WTC11 (cell line): ENCODE data around the gene TOR4A. TPM values are rescaled to one million over a fixed set of nuclear protein-coding genes. Genes with fewer than 3 reads are reported as not detected.

ENCODE experiments used
- ATAC-seq: fragments of 200-7000 bp; cut with Tn5 transposase; 2 replicates; pipeline ENCODE4 v1.10.0; 2021; ENCODE audit warnings: mild to moderate bottlenecking, moderate library complexity
- CTCF ChIA-PET: fragments of 300-600 bp; sonication (Branson Sonifier 250); formaldehyde crosslinking; loops from one replicate; lab custom pipeline; 2021; ENCODE audit warnings: antibody characterized with exemption; lab: Charles Lee
- POLR2A ChIA-PET: fragments of 350-600 bp; sonication (Branson Sonifier 250); formaldehyde crosslinking; loops from one replicate; lab custom pipeline; 2021; ENCODE audit warnings: antibody characterized with exemption; lab: Charles Lee
- DNase-seq: peaks from one replicate; pipeline ENCODE4 v3.0.0; 2021; ENCODE audit warnings: low spot score
- H3K27ac Mint-ChIP-seq: 2 replicates; pipeline ENCODE4 v1.8.0; 2021; ENCODE audit warnings: mixed read lengths
- H3K27me3 Mint-ChIP-seq: 2 replicates; pipeline ENCODE4 v1.8.0; 2021; ENCODE audit warnings: low read depth, mild to moderate bottlenecking, moderate library complexity, mixed read lengths
- H3K36me3 Mint-ChIP-seq: 2 replicates; pipeline ENCODE4 v1.8.0; 2021; ENCODE audit warnings: mixed read lengths
- H3K4me1 Mint-ChIP-seq: 2 replicates; pipeline ENCODE4 v1.8.0; 2022; ENCODE audit warnings: mixed read lengths
- H3K4me3 Mint-ChIP-seq: 2 replicates; pipeline ENCODE4 v1.8.0; 2021; ENCODE audit warnings: mild to moderate bottlenecking, moderate library complexity, mixed read lengths
- H3K9me3 Mint-ChIP-seq: 2 replicates; pipeline ENCODE4 v1.8.0; 2021; ENCODE audit warnings: mixed read lengths
- CBFB ChIP-seq: sonication (generic); formaldehyde crosslinking; IDR thresholded peaks from 2 replicates; pipeline ENCODE4 v1.8.1; 2022; ENCODE audit warnings: mild to moderate bottlenecking, low read depth, missing genetic modification reagents
- CREM ChIP-seq: sonication (generic); formaldehyde crosslinking; IDR thresholded peaks from 2 replicates; pipeline ENCODE4 v1.8.1; 2022; ENCODE audit warnings: mild to moderate bottlenecking, missing genetic modification reagents, moderate library complexity
- FOXK1 ChIP-seq: sonication (generic); formaldehyde crosslinking; IDR thresholded peaks from 2 replicates; pipeline ENCODE4 v1.8.0; 2022; ENCODE audit warnings: mild to moderate bottlenecking, moderate library complexity, missing genetic modification reagents
- FOXP1 ChIP-seq: sonication (generic); formaldehyde crosslinking; IDR thresholded peaks from 2 replicates; pipeline ENCODE4 v1.8.0; 2022; ENCODE audit warnings: missing genetic modification reagents, mild to moderate bottlenecking, moderate library complexity, borderline replicate concordance
- GABPB1 ChIP-seq: sonication (generic); formaldehyde crosslinking; IDR thresholded peaks from 2 replicates; pipeline ENCODE4 v1.8.1; 2023; ENCODE audit warnings: mild to moderate bottlenecking, missing genetic modification reagents
- IRF2 ChIP-seq: sonication (generic); formaldehyde crosslinking; IDR thresholded peaks from 2 replicates; pipeline ENCODE4 v1.8.0; 2022; ENCODE audit warnings: low read depth, missing genetic modification reagents, borderline replicate concordance
- NFATC4 ChIP-seq: fragments of 250-450 bp; sonication (Bioruptor Pico); IDR thresholded peaks from 2 replicates; pipeline ENCODE4 v1.9.0; 2021; ENCODE audit warnings: mild to moderate bottlenecking
- OVOL2 ChIP-seq: fragments of 250-450 bp; sonication (Bioruptor Pico); IDR thresholded peaks from 2 replicates; pipeline ENCODE4 v1.9.0; 2021; ENCODE audit warnings: mild to moderate bottlenecking, borderline replicate concordance
- SOX15 ChIP-seq: fragments of 250-450 bp; sonication (Bioruptor Pico); IDR thresholded peaks from 2 replicates; pipeline ENCODE4 v1.9.0; 2021; ENCODE audit warnings: mild to moderate bottlenecking
- ZNF121 ChIP-seq: sonication (generic); formaldehyde crosslinking; IDR thresholded peaks from 2 replicates; pipeline ENCODE4 v1.8.0; 2023; ENCODE audit warnings: missing genetic modification reagents
- ZNF232 ChIP-seq: sonication (generic); formaldehyde crosslinking; IDR thresholded peaks from 2 replicates; pipeline ENCODE4 v1.8.0; 2022; ENCODE audit warnings: mild to moderate bottlenecking, missing genetic modification reagents
- total RNA-seq: library from RNA; stranded (reverse); gene quantifications from 3 replicates; pipeline ENCODE4 v1.2.3, GENCODE V29; 2021
- TF ChIP-seq, protein P1 (sequence below): sonication (generic); formaldehyde crosslinking; IDR thresholded peaks from 2 replicates; pipeline ENCODE4 v1.8.1; 2023; ENCODE audit warnings: mild to moderate bottlenecking, missing genetic modification reagents
- TF ChIP-seq, protein P2 (sequence below): sonication (generic); formaldehyde crosslinking; IDR thresholded peaks from 2 replicates; pipeline ENCODE4 v1.8.1; 2022; ENCODE audit warnings: mild to moderate bottlenecking, missing genetic modification reagents, moderate library complexity, borderline replicate concordance
- TF ChIP-seq, protein P3 (sequence below): sonication (generic); formaldehyde crosslinking; IDR thresholded peaks from 2 replicates; pipeline ENCODE4 v1.8.0; 2023; ENCODE audit warnings: mild to moderate bottlenecking, missing genetic modification reagents
- TF ChIP-seq, protein P4 (sequence below): sonication (generic); formaldehyde crosslinking; IDR thresholded peaks from 2 replicates; pipeline ENCODE4 v1.8.0; 2022; ENCODE audit warnings: mild to moderate bottlenecking, missing genetic modification reagents
- TF ChIP-seq, protein P5 (sequence below): sonication (generic); formaldehyde crosslinking; IDR thresholded peaks from 2 replicates; pipeline ENCODE4 v1.8.1; 2023; ENCODE audit warnings: mild to moderate bottlenecking, missing genetic modification reagents, moderate library complexity
- TF ChIP-seq, protein P6 (sequence below): sonication (generic); formaldehyde crosslinking; IDR thresholded peaks from 2 replicates; pipeline ENCODE4 v1.8.1; 2022; ENCODE audit warnings: low read depth, mild to moderate bottlenecking, moderate library complexity, missing genetic modification reagents, borderline replicate concordance
- TF ChIP-seq, protein P7 (sequence below): sonication (generic); formaldehyde crosslinking; IDR thresholded peaks from 2 replicates; pipeline ENCODE4 v1.8.1; 2022; ENCODE audit warnings: low read depth, missing genetic modification reagents, borderline replicate concordance
- TF ChIP-seq, protein P8 (sequence below): sonication (generic); formaldehyde crosslinking; IDR thresholded peaks from 2 replicates; pipeline ENCODE4 v1.8.0; 2022; ENCODE audit warnings: mild to moderate bottlenecking, missing genetic modification reagents
- TF ChIP-seq, protein P9 (sequence below): sonication (generic); formaldehyde crosslinking; IDR thresholded peaks from 2 replicates; pipeline ENCODE4 v1.8.0; 2022; ENCODE audit warnings: mild to moderate bottlenecking, missing genetic modification reagents

Gene TOR4A
- total RNA-seq, 1 experiment from 2014 or later: 7.3 TPM

DNA sequence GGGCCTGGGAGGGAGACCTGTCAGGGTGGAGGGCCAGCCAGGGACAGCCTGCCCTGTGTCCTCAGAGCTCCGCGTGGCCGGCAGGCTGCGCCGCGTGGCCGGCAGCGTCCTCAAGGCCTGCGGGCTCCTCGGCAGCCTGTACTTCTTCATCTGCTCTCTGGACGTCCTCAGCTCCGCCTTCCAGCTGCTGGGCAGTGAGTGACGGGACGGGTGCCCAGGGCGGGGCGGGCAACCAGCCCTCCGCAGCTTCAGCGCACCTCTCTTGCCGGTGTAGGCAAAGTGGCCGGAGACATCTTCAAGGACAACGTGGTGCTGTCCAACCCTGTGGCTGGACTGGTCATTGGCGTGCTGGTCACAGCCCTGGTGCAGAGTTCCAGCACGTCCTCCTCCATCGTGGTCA, 45.0 kb upstream of the TOR4A start (continued):
- TF ChIP-seq, protein P1, sequence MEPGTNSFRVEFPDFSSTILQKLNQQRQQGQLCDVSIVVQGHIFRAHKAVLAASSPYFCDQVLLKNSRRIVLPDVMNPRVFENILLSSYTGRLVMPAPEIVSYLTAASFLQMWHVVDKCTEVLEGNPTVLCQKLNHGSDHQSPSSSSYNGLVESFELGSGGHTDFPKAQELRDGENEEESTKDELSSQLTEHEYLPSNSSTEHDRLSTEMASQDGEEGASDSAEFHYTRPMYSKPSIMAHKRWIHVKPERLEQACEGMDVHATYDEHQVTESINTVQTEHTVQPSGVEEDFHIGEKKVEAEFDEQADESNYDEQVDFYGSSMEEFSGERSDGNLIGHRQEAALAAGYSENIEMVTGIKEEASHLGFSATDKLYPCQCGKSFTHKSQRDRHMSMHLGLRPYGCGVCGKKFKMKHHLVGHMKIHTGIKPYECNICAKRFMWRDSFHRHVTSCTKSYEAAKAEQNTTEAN (CRISPR knock-in tag): no peak
- TF ChIP-seq, protein P2, sequence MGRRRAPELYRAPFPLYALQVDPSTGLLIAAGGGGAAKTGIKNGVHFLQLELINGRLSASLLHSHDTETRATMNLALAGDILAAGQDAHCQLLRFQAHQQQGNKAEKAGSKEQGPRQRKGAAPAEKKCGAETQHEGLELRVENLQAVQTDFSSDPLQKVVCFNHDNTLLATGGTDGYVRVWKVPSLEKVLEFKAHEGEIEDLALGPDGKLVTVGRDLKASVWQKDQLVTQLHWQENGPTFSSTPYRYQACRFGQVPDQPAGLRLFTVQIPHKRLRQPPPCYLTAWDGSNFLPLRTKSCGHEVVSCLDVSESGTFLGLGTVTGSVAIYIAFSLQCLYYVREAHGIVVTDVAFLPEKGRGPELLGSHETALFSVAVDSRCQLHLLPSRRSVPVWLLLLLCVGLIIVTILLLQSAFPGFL (CRISPR knock-in tag): no peak
- TF ChIP-seq ZNF121 (CRISPR knock-in tag) (no peak), NFATC4 (CRISPR knock-in tag) (no peak)
- TF ChIP-seq, protein P3, sequence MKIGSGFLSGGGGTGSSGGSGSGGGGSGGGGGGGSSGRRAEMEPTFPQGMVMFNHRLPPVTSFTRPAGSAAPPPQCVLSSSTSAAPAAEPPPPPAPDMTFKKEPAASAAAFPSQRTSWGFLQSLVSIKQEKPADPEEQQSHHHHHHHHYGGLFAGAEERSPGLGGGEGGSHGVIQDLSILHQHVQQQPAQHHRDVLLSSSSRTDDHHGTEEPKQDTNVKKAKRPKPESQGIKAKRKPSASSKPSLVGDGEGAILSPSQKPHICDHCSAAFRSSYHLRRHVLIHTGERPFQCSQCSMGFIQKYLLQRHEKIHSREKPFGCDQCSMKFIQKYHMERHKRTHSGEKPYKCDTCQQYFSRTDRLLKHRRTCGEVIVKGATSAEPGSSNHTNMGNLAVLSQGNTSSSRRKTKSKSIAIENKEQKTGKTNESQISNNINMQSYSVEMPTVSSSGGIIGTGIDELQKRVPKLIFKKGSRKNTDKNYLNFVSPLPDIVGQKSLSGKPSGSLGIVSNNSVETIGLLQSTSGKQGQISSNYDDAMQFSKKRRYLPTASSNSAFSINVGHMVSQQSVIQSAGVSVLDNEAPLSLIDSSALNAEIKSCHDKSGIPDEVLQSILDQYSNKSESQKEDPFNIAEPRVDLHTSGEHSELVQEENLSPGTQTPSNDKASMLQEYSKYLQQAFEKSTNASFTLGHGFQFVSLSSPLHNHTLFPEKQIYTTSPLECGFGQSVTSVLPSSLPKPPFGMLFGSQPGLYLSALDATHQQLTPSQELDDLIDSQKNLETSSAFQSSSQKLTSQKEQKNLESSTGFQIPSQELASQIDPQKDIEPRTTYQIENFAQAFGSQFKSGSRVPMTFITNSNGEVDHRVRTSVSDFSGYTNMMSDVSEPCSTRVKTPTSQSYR (CRISPR knock-in tag): no peak

DNA sequence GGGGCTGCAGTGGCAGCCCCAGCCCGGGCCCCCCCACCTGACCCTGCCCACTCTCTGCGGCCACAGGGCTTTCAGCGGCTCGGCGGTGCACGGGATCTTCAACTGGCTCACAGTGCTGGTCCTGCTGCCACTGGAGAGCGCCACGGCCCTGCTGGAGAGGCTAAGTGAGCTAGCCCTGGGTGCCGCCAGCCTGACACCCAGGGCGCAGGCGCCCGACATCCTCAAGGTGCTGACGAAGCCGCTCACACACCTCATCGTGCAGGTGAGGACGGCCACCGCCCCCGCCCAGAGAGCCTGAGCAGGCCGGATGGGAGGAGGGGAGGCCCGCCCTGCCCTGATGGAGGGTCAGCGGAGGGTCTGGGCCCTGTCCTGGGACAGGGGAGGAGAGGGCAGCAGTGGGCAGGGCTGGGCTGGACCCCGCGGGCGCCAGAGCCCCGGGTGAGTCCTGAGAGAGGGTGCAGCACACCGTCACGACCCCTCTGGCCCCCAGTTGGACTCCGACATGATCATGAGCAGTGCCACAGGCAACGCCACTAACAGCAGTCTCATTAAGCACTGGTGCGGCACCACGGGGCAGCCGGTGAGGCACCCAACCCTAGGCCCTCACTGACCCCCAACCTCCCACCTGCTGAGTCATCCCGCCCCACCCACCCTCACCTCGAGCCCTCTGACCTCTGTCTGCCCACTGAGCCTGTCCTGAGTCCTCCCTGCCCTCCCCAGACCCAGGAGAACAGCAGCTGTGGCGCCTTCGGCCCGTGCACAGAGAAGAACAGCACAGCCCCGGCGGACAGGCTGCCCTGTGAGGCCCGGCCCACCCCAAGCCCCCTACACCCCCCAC, 44.2 kb upstream of the TOR4A start:
- Mint-ChIP-seq H3K27me3 (no peaks in the 10 kb centered on the region), H3K9me3 (no peaks in the 10 kb centered on the region), H3K36me3 (no peaks in the 10 kb centered on the region), H3K4me1 (peaks cover 13% of the 10 kb centered on the region), H3K4me3 (no peak overlapping the region), H3K27ac (no peak overlapping the region)
- no peak for ATAC-seq
- no peak for DNase-seq
- ChIA-PET CTCF (interaction anchor here (0.5 to 4.6 kb wide), 8 partner anchors 9 to 187 kb away, joined by 3 to 143 read pairs (median 3); partner anchors contain the start of genes CYSRT1, NPDC1, RNF208 and RNF224), POLR2A (no interaction called here)
- TF ChIP-seq, protein P4, sequence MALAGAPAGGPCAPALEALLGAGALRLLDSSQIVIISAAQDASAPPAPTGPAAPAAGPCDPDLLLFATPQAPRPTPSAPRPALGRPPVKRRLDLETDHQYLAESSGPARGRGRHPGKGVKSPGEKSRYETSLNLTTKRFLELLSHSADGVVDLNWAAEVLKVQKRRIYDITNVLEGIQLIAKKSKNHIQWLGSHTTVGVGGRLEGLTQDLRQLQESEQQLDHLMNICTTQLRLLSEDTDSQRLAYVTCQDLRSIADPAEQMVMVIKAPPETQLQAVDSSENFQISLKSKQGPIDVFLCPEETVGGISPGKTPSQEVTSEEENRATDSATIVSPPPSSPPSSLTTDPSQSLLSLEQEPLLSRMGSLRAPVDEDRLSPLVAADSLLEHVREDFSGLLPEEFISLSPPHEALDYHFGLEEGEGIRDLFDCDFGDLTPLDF (CRISPR knock-in tag): no peak
- TF ChIP-seq OVOL2 (CRISPR knock-in tag): no peak
- no peak for TF ChIP-seq SOX15 (CRISPR knock-in tag)
- TF ChIP-seq, protein P5, sequence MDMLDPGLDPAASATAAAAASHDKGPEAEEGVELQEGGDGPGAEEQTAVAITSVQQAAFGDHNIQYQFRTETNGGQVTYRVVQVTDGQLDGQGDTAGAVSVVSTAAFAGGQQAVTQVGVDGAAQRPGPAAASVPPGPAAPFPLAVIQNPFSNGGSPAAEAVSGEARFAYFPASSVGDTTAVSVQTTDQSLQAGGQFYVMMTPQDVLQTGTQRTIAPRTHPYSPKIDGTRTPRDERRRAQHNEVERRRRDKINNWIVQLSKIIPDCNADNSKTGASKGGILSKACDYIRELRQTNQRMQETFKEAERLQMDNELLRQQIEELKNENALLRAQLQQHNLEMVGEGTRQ (CRISPR knock-in tag): no peak
- TF ChIP-seq, protein P3 (CRISPR knock-in tag): no peak
- TF ChIP-seq, protein P6, sequence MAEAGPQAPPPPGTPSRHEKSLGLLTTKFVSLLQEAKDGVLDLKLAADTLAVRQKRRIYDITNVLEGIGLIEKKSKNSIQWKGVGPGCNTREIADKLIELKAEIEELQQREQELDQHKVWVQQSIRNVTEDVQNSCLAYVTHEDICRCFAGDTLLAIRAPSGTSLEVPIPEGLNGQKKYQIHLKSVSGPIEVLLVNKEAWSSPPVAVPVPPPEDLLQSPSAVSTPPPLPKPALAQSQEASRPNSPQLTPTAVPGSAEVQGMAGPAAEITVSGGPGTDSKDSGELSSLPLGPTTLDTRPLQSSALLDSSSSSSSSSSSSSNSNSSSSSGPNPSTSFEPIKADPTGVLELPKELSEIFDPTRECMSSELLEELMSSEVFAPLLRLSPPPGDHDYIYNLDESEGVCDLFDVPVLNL (CRISPR knock-in tag): no peak
- no peak for TF ChIP-seq FOXP1 (CRISPR knock-in tag)
- TF ChIP-seq, protein P7, sequence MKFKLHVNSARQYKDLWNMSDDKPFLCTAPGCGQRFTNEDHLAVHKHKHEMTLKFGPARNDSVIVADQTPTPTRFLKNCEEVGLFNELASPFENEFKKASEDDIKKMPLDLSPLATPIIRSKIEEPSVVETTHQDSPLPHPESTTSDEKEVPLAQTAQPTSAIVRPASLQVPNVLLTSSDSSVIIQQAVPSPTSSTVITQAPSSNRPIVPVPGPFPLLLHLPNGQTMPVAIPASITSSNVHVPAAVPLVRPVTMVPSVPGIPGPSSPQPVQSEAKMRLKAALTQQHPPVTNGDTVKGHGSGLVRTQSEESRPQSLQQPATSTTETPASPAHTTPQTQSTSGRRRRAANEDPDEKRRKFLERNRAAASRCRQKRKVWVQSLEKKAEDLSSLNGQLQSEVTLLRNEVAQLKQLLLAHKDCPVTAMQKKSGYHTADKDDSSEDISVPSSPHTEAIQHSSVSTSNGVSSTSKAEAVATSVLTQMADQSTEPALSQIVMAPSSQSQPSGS (CRISPR knock-in tag): no peak
- TF ChIP-seq, protein P8, sequence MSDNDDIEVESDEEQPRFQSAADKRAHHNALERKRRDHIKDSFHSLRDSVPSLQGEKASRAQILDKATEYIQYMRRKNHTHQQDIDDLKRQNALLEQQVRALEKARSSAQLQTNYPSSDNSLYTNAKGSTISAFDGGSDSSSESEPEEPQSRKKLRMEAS (CRISPR knock-in tag): no peak
- TF ChIP-seq GABPB1 (CRISPR knock-in tag): no peak
- no peak for TF ChIP-seq ZNF232 (CRISPR knock-in tag)
- no peak for TF ChIP-seq IRF2 (CRISPR knock-in tag)
- TF ChIP-seq FOXK1 (CRISPR knock-in tag): no peak
- no peak for TF ChIP-seq CREM (CRISPR knock-in tag)
- TF ChIP-seq CBFB: no peak
- TF ChIP-seq, protein P9, sequence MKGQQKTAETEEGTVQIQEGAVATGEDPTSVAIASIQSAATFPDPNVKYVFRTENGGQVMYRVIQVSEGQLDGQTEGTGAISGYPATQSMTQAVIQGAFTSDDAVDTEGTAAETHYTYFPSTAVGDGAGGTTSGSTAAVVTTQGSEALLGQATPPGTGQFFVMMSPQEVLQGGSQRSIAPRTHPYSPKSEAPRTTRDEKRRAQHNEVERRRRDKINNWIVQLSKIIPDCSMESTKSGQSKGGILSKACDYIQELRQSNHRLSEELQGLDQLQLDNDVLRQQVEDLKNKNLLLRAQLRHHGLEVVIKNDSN: no peak
